Adrenal gland (tissue), 12 donors: ENCODE data around the gene ARHGEF3. TPM values are rescaled to one million over a fixed set of nuclear protein-coding genes. Genes with fewer than 3 reads are reported as not detected.

Source experiments
- DNase-seq, 7 donors: peaks; one replicate each; pipeline ENCODE4 v3.0.0-alpha.2; 2019 to 2020
- H3K27ac ChIP-seq, 5 donors: fragments of 200-600 bp; sonication (generic) in 4 of 5; 1 replicate in 3 of 5; 2 replicates in 2 of 5; pipeline versions ENCODE4 v1.5.1 to v1.8.0; 2016 to 2020; ENCODE audit warnings: mild to moderate bottlenecking in 1 of 5
- H3K27me3 ChIP-seq: fragments of 200-600 bp; 2 replicates; pipeline ENCODE4 v1.8.0; 2021
- H3K36me3 ChIP-seq, 2 donors: fragments of 200-600 bp; replicated peaks in 1 of 2; 1 replicate in 1 of 2; 2 replicates in 1 of 2; pipeline versions ENCODE4 v1.5.1 to v1.8.0; 2018 to 2022
- H3K4me1 ChIP-seq, 2 donors: fragments of 200-600 bp; replicated peaks in 1 of 2; 1 replicate in 1 of 2; 2 replicates in 1 of 2; pipeline versions ENCODE4 v1.5.1 to v1.8.0; 2018 to 2021
- H3K4me3 ChIP-seq, 4 donors: fragments of 200-600 bp; sonication (generic) in 3 of 4; one replicate each; pipeline ENCODE4 v1.5.1; 2016 to 2018
- H3K9me3 ChIP-seq, 3 donors: fragments of 200-600 bp; sonication (generic) in 1 of 3; replicated peaks in 1 of 3; 1 replicate in 2 of 3; 2 replicates in 1 of 3; pipeline versions ENCODE4 v1.5.1 to v1.8.0; 2016 to 2021
- CTCF ChIP-seq, 6 experiments: fragments of 450-650 bp in 4 of 6; fragments of 200-600 bp in 2 of 6; sonication (generic) in 1 of 6; IDR thresholded peaks; 1 replicate in 5 of 6; 2 replicates in 1 of 6; pipeline versions ENCODE4 v1.5.1 to v1.8.0; 2016 to 2021; ENCODE audit warnings: antibody characterized with exemption in 6 of 6, mild to moderate bottlenecking in 2 of 6, moderate library complexity in 1 of 6
- POLR2A ChIP-seq, 2 donors: fragments of 450-650 bp; IDR thresholded peaks; one replicate each; pipeline ENCODE4 v1.6.1; 2017; ENCODE audit warnings: antibody characterized with exemption in 2 of 2, mild to moderate bottlenecking in 2 of 2, moderate library complexity in 1 of 2
- WGBS, 4 donors: extraction: QIAGEN DNeasy Blood & Tissue Kit in 2 of 4; methylation state at CpG; one replicate each; pipeline versions ENCODE4 v1.1.5 to v1.1.7; 2013 to 2017; 5-methylcytosine and 5-hydroxymethylcytosine counted together
- intact Hi-C, 2 donors: fragments of 100-400 bp; cut with DNase I; formaldehyde crosslinking; loops; one replicate each; pipeline versions ENCODE4 v1.14.1 to v1.15.0; 2022 to 2023
- polyA plus RNA-seq, 3 donors: library from polyadenylated mRNA; stranded (reverse); fragments of 200-250 nt in 2 of 3; fragments of 350-450 nt in 1 of 3; fragmentation: Illumina TruSeq in 1 of 3; extraction: RNeasy Lipid Tissue Mini Kit (QIAGEN cat#74804) in 1 of 3; gene quantifications; one replicate each; pipeline ENCODE4 v1.2.3, GENCODE V29; 2013 to 2014
- total RNA-seq, 9 donors: library from RNA; depleted of rRNA in 4 of 9; stranded (reverse); fragments of >200 nt in 4 of 9; fragments of 120-200 nt in 1 of 9; fragmentation: NEBNext Ultra II Directional in 1 of 9; extraction: Animal tissue kit (Norgen Biotek cat#: 25700) in 1 of 9; gene quantifications; one replicate each; pipeline versions ENCODE4 v1.1.0 to v1.2.4, GENCODE V29; 2013 to 2023
- donor health status: healthy with polysubstance abuse.
- donor health status: Bipolar disorder and iron deficiency.
- donor health status: DM: yes; HTN: yes; CAD: no.
- donor health status: DM: no; HTN: no; CAD: no.
- donor health status: DM: no; HTN: no; CAD: no.
- donor health status: DM: yes; HTN: yes; CAD: no.

ARHGEF3 gene
- total and polyA plus RNA-seq, 12 donors: 26.6 to 122 (median 61.7) TPM

GRCh38 chr3:56706629-56707028 lies 95.1 kb downstream of the ARHGEF3 start:
- Histone ChIP-seq H3K27me3 (no peaks in the 10 kb centered on the region), H3K9me3 (no peaks in the 10 kb centered on the region), H3K4me1 (peaks cover 0 to 4% of the 10 kb centered on the region in 2 donors), H3K27ac (no peak overlapping the region), H3K4me3 (no peak overlapping the region), H3K36me3 (no peaks in the 10 kb centered on the region)
- intact Hi-C loops: no loop called here
- no peak for DNase-seq
- no peak for TF ChIP-seq CTCF (IDR thresholded peaks at IDR 0.05)
- no peak for TF ChIP-seq POLR2A (IDR thresholded peaks at IDR 0.05)

- H3K9me3 ChIP-seq: no peaks in the 10 kb centered on the region
- WGBS, 4 donors: 88 to 96% (median 92%) methylated on average over 3 of the region's 3 CpGs
- TF ChIP-seq CTCF (IDR thresholded peaks at IDR 0.05): no peak
- no peak for TF ChIP-seq POLR2A (IDR thresholded peaks at IDR 0.05)
- H3K36me3 ChIP-seq: no peaks in the 10 kb centered on the region
- intact Hi-C loops: loop anchor here (5.0 kb wide), 2 partner anchors 98 to 283 kb away; partner anchors contain the start of gene ARHGEF3 (in 2 of the 2)
- H3K27ac ChIP-seq: no peak overlapping the region
- H3K4me3 ChIP-seq: no peak overlapping the region
- no peak for DNase-seq
- no peaks in the 10 kb centered on the region for H3K27me3 ChIP-seq
- peaks cover 0 to 4% of the 10 kb centered on the region in 2 donors for H3K4me1 ChIP-seq
Measured at GRCh38 chr3:56704706-56705105, 97.0 kb downstream of the ARHGEF3 start.

DNA sequence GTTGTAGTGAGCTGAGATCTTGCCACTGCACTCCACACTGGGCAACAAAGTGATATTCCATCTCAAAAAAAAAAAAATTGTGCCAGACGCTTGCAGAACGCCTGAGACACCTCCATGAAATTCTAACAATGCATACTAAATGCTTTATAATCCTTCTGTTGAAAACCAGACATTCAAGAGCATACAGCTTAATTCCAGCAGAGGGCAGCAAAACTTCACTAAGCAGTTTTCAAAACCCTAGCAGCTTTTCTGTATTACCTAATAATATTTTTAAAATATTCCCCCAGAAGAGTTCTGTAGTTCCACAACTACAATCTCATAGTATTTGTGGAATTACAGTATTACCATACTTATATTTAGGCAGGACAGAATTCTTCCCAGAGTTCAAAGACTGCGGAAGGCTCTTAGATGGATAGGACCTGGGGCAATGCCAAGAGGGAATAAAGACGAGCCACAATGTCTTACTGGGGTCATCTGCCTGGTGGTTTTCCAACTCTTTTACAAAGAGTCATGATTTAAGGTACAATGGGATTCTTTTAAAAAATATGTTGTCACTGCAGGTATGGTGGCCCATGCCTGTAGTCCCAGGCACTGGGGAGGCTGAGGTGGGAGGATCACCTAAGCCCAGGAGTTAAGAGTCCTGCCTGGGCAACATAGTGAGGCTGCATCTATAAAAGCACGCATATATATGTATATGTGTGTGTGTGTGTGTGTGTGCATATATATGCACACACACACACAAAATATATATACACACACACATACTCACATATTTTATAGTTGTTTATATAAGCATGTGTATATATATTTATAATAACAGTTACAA lies 99.0 kb downstream of the ARHGEF3 start:
- H3K27ac ChIP-seq: no peak overlapping the region
- peak in 6 of 7 donors; percentile 40 to 76 (median 60) for DNase-seq
- WGBS, 4 donors: 9 to 32% (median 23%) methylated on average over 5 of the region's 5 CpGs
- H3K27me3 ChIP-seq: no peaks in the 10 kb centered on the region
- H3K9me3 ChIP-seq: no peaks in the 10 kb centered on the region
- TF ChIP-seq POLR2A (IDR thresholded peaks at IDR 0.05): no peak
- peak; percentile 83 to 95 (median 90) for TF ChIP-seq CTCF (IDR thresholded peaks at IDR 0.05)
- peaks cover 0 to 4% of the 10 kb centered on the region in 2 donors for H3K4me1 ChIP-seq
- intact Hi-C loops: loop anchor here (5.0 kb wide), 2 partner anchors 100 to 285 kb away; partner anchors contain the start of gene ARHGEF3 (in 2 of the 2)
- H3K4me3 ChIP-seq: no peak overlapping the region
- H3K36me3 ChIP-seq: no peaks in the 10 kb centered on the region

GRCh38 chr3:56700151-56700550 lies 101.6 kb downstream of the ARHGEF3 start:
- 67 to 70% (median 68%) methylated on average over 4 of the region's 4 CpGs for WGBS, 4 donors

More at GRCh38 chr3:56700151-56700550, 101.6 kb downstream of the ARHGEF3 start:
- Histone ChIP-seq H3K27me3 (no peaks in the 10 kb centered on the region), H3K36me3 (no peaks in the 10 kb centered on the region), H3K9me3 (no peaks in the 10 kb centered on the region), H3K4me1 (peaks cover 0 to 4% of the 10 kb centered on the region in 2 donors), H3K4me3 (no peak overlapping the region), H3K27ac (no peak overlapping the region)
- TF ChIP-seq CTCF (IDR thresholded peaks at IDR 0.05): no peak
- TF ChIP-seq POLR2A (IDR thresholded peaks at IDR 0.05): no peak
- intact Hi-C loops: loop anchor here (5.0 kb wide), 2 partner anchors 102 to 287 kb away; partner anchors contain the start of gene ARHGEF3 (in 2 of the 2)
- no peak for DNase-seq
